ENCODE results near the gene SCUBE3.

Gene SCUBE3

GRCh38 chr6:35188886-35189285, 24.9 kb upstream of the SCUBE3 start:
- H3K9me3 Mint-ChIP-seq = no peaks in the 10 kb centered on the region
- H3K4me3 Mint-ChIP-seq = no peak overlapping the region
- no peaks in the 10 kb centered on the region for H3K36me3 Mint-ChIP-seq (ENCODE audit: low read depth)
- peaks cover 12% of the 10 kb centered on the region for H3K4me1 Mint-ChIP-seq
- ATAC-seq (no peak), DNase-seq (no peak)
- H3K27ac Mint-ChIP-seq = no peak overlapping the region
- H3K27me3 Mint-ChIP-seq = peaks cover 9% of the 10 kb centered on the region

GRCh38 chr6:35190306-35190705, 23.4 kb upstream of the SCUBE3 start:
- Mint-ChIP-seq H3K27ac (no peak overlapping the region), H3K4me1 (peaks cover 14% of the 10 kb centered on the region), H3K27me3 (no peaks in the 10 kb centered on the region), H3K9me3 (no peaks in the 10 kb centered on the region), H3K36me3 (ENCODE audit: low read depth) (no peaks in the 10 kb centered on the region), H3K4me3 (no peak overlapping the region)
- DNase-seq (no peak), ATAC-seq (no peak)

GRCh38 chr6:35191889-35192288, 21.9 kb upstream of the SCUBE3 start:
- DNase-seq (no peak), ATAC-seq (peak; percentile 22)
- H3K9me3 Mint-ChIP-seq = no peaks in the 10 kb centered on the region
- H3K4me1 Mint-ChIP-seq = peaks cover 14% of the 10 kb centered on the region
- H3K36me3 Mint-ChIP-seq (ENCODE audit: low read depth) = no peaks in the 10 kb centered on the region
- H3K4me3 Mint-ChIP-seq = no peak overlapping the region
- H3K27me3 Mint-ChIP-seq = peaks cover 5% of the 10 kb centered on the region
- H3K27ac Mint-ChIP-seq = peak overlapping the region; percentile 8

- DNase-seq = no peak
- H3K9me3 Mint-ChIP-seq = no peaks in the 10 kb centered on the region
- peaks cover 9% of the 10 kb centered on the region for H3K27me3 Mint-ChIP-seq
- no peak for ATAC-seq
- H3K27ac Mint-ChIP-seq = no peak overlapping the region
- no peak overlapping the region for H3K4me3 Mint-ChIP-seq
- peaks cover 14% of the 10 kb centered on the region for H3K4me1 Mint-ChIP-seq
- H3K36me3 Mint-ChIP-seq (ENCODE audit: low read depth) = no peaks in the 10 kb centered on the region
Observed at GRCh38 chr6:35192301-35192860, 21.4 kb upstream of the SCUBE3 start.

- DNase-seq (no peak), ATAC-seq (no peak)
- H3K9me3 Mint-ChIP-seq = no peaks in the 10 kb centered on the region
Observed at GRCh38 chr6:35194390-35194789, 19.4 kb upstream of the SCUBE3 start.

GRCh38 chr6:35195120-35195780, 18.5 kb upstream of the SCUBE3 start:
- Mint-ChIP-seq H3K4me1 (peaks cover 14% of the 10 kb centered on the region), H3K36me3 (ENCODE audit: low read depth) (no peaks in the 10 kb centered on the region), H3K4me3 (no peak overlapping the region), H3K27me3 (peaks cover 19% of the 10 kb centered on the region), H3K9me3 (no peaks in the 10 kb centered on the region), H3K27ac (no peak overlapping the region)
- no peak for ATAC-seq
- no peak for DNase-seq

More at GRCh38 chr6:35194390-35194789, 19.4 kb upstream of the SCUBE3 start:
- peaks cover 16% of the 10 kb centered on the region for H3K27me3 Mint-ChIP-seq
- no peaks in the 10 kb centered on the region for H3K36me3 Mint-ChIP-seq (ENCODE audit: low read depth)
- H3K4me1 Mint-ChIP-seq = peaks cover 14% of the 10 kb centered on the region
- H3K4me3 Mint-ChIP-seq = no peak overlapping the region
- no peak overlapping the region for H3K27ac Mint-ChIP-seq

GRCh38 chr6:35197196-35197595, 16.6 kb upstream of the SCUBE3 start:
- Mint-ChIP-seq H3K9me3 (no peaks in the 10 kb centered on the region), H3K27me3 (peaks cover 19% of the 10 kb centered on the region), H3K4me1 (peaks cover 7% of the 10 kb centered on the region), H3K4me3 (no peak overlapping the region), H3K36me3 (ENCODE audit: low read depth) (no peaks in the 10 kb centered on the region), H3K27ac (no peak overlapping the region)
- ATAC-seq (no peak), DNase-seq (no peak)

GRCh38 chr6:35199866-35200265, 13.9 kb upstream of the SCUBE3 start:
- H3K4me3 Mint-ChIP-seq = no peak overlapping the region
- no peaks in the 10 kb centered on the region for H3K36me3 Mint-ChIP-seq (ENCODE audit: low read depth)
- ATAC-seq (no peak), DNase-seq (no peak)
- no peak overlapping the region for H3K27ac Mint-ChIP-seq
- peaks cover 41% of the 10 kb centered on the region for H3K27me3 Mint-ChIP-seq
- H3K4me1 Mint-ChIP-seq = no peaks in the 10 kb centered on the region
- no peaks in the 10 kb centered on the region for H3K9me3 Mint-ChIP-seq

- Mint-ChIP-seq H3K36me3 (ENCODE audit: low read depth) (no peaks in the 10 kb centered on the region), H3K27me3 (peaks cover 47% of the 10 kb centered on the region), H3K9me3 (no peaks in the 10 kb centered on the region), H3K4me3 (no peak overlapping the region), H3K27ac (no peak overlapping the region), H3K4me1 (no peaks in the 10 kb centered on the region)
- ATAC-seq (no peak), DNase-seq (no peak)
Observed at GRCh38 chr6:35202066-35202546, 11.7 kb upstream of the SCUBE3 start.

- Mint-ChIP-seq H3K4me3 (no peak overlapping the region), H3K27ac (no peak overlapping the region), H3K36me3 (ENCODE audit: low read depth) (no peaks in the 10 kb centered on the region), H3K4me1 (no peaks in the 10 kb centered on the region), H3K9me3 (no peaks in the 10 kb centered on the region), H3K27me3 (peaks cover 47% of the 10 kb centered on the region)
- DNase-seq = no peak
- ATAC-seq = no peak
Observed at GRCh38 chr6:35203152-35203670, 10.5 kb upstream of the SCUBE3 start.

- Mint-ChIP-seq H3K4me1 (no peaks in the 10 kb centered on the region), H3K4me3 (no peak overlapping the region), H3K9me3 (no peaks in the 10 kb centered on the region), H3K27ac (no peak overlapping the region), H3K36me3 (ENCODE audit: low read depth) (no peaks in the 10 kb centered on the region), H3K27me3 (peaks cover 50% of the 10 kb centered on the region)
- no peak for DNase-seq
- ATAC-seq = no peak
Observed at GRCh38 chr6:35203680-35204079, 10.1 kb upstream of the SCUBE3 start.

GRCh38 chr6:35206346-35206745, 7.4 kb upstream of the SCUBE3 start:
- no peak overlapping the region for H3K27ac Mint-ChIP-seq
- no peak for DNase-seq
- ATAC-seq = no peak
- H3K4me3 Mint-ChIP-seq = no peak overlapping the region
- peaks cover 63% of the 10 kb centered on the region for H3K27me3 Mint-ChIP-seq
- no peaks in the 10 kb centered on the region for H3K36me3 Mint-ChIP-seq (ENCODE audit: low read depth)
- no peaks in the 10 kb centered on the region for H3K4me1 Mint-ChIP-seq
- H3K9me3 Mint-ChIP-seq = no peaks in the 10 kb centered on the region

GRCh38 chr6:35208419-35208818, 5.3 kb upstream of the SCUBE3 start:
- Mint-ChIP-seq H3K4me3 (no peak overlapping the region), H3K27ac (no peak overlapping the region), H3K9me3 (no peaks in the 10 kb centered on the region), H3K27me3 (peaks cover 76% of the 10 kb centered on the region), H3K4me1 (peaks cover 6% of the 10 kb centered on the region), H3K36me3 (ENCODE audit: low read depth) (no peaks in the 10 kb centered on the region)
- DNase-seq = no peak
- ATAC-seq = no peak

- Mint-ChIP-seq H3K27me3 (peaks cover 71% of the 10 kb centered on the region), H3K4me1 (peaks cover 6% of the 10 kb centered on the region), H3K27ac (no peak overlapping the region), H3K4me3 (no peak overlapping the region), H3K9me3 (no peaks in the 10 kb centered on the region), H3K36me3 (ENCODE audit: low read depth) (no peaks in the 10 kb centered on the region)
- DNase-seq (no peak), ATAC-seq (no peak)
Observed at GRCh38 chr6:35209081-35209480, 4.7 kb upstream of the SCUBE3 start.

GRCh38 chr6:35209622-35210247, 4.0 kb upstream of the SCUBE3 start:
- no peak for DNase-seq
- no peak for ATAC-seq
- H3K36me3 Mint-ChIP-seq (ENCODE audit: low read depth) = no peaks in the 10 kb centered on the region
- no peak overlapping the region for H3K4me3 Mint-ChIP-seq
- H3K27me3 Mint-ChIP-seq = peaks cover 67% of the 10 kb centered on the region
- H3K27ac Mint-ChIP-seq = no peak overlapping the region
- peaks cover 6% of the 10 kb centered on the region for H3K4me1 Mint-ChIP-seq
- no peaks in the 10 kb centered on the region for H3K9me3 Mint-ChIP-seq

All from activated naive CD8-positive, alpha-beta T cell treated with anti-CD3 and anti-CD28 coated beads, Interleukin-2, amount 50 U/mL, for 24 hours (primary cell).